Tibial artery (tissue), 4 donors: ENCODE data around the gene PCDHGB5.

Experiments used
- DNase-seq, 2 donors: peaks; one replicate each; pipeline ENCODE4 v3.0.0-alpha.2; 2019
- H3K27ac ChIP-seq, 2 donors: fragments of 200-600 bp; sonication (generic) in 1 of 2; 1 replicate in 1 of 2; 2 replicates in 1 of 2; pipeline ENCODE4 v1.5.1; 2018 to 2019; ENCODE audit warnings: mild to moderate bottlenecking in 1 of 2
- H3K27me3 ChIP-seq, 2 donors: fragments of 200-600 bp; sonication (generic) in 1 of 2; one replicate each; pipeline versions ENCODE4 v1.5.1 to v1.6.0; 2016 to 2019
- H3K36me3 ChIP-seq, 3 donors: fragments of 200-600 bp; sonication (generic) in 2 of 3; one replicate each; pipeline ENCODE4 v1.5.1; 2016 to 2019; ENCODE audit warnings: mild to moderate bottlenecking in 2 of 3
- H3K4me1 ChIP-seq, 4 donors: fragments of 200-600 bp; sonication (generic) in 2 of 4; 1 replicate in 3 of 4; 2 replicates in 1 of 4; pipeline ENCODE4 v1.5.1; 2016 to 2019
- H3K4me3 ChIP-seq, 2 donors: fragments of 200-600 bp; sonication (generic) in 1 of 2; 1 replicate in 1 of 2; 2 replicates in 1 of 2; pipeline ENCODE4 v1.5.1; 2018 to 2019; ENCODE audit warnings: mild to moderate bottlenecking in 2 of 2
- H3K9me3 ChIP-seq, 3 donors: fragments of 200-600 bp; sonication (generic) in 1 of 3; one replicate each; pipeline ENCODE4 v1.5.1; 2016 to 2019
- intact Hi-C: fragments of 100-400 bp; cut with DNase I; formaldehyde crosslinking; loops from one replicate; pipeline ENCODE4 v1.15.0; 2023; ENCODE audit warnings: low total_unique reads
- TF ChIP-seq, protein P1 (sequence below), 2 experiments: fragments of 200-600 bp in 1 of 2; fragments of 450-650 bp in 1 of 2; IDR thresholded peaks; one replicate each; pipeline ENCODE4 v1.5.1; 2017 to 2019; ENCODE audit warnings: antibody characterized with exemption in 2 of 2, mild to moderate bottlenecking in 1 of 2, moderate library complexity in 1 of 2

Gene PCDHGB5

DNA sequence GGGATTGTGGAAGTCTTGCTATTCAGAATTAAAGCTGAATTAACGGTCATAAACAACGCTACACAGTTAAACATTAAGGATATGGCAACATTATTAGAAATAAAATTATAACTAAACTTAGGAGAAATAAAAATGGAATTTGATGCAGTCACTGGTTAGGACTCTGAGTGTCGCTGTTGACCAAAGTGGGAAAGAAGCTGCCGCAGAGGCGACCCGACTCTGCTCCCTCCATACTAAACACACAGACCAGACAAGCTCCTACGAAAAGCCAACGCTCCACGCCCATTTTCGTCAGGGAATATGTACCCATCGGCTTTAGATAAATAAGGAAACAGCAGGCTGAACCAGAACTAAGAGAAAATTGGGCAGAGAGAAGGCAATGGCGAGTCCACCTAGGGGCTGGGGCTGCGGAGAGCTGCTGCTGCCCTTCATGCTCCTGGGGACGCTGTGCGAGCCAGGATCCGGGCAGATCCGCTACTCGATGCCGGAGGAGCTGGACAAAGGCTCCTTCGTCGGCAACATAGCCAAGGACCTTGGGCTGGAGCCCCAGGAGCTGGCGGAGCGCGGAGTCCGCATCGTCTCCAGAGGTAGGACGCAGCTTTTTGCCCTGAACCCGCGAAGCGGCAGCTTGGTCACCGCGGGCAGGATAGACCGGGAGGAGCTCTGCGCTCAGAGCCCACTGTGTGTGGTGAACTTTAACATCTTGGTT is 33.6 kb upstream of the PCDHGB5 start, which contains the start of gene PCDHGA5:
Gene PCDHGA5, plus strand, starts transcription at position 211 of the 709 bp plus-strand sequence. Its CDS starts 169 bp downstream, at position 380.
- no peak within 1 kb of the TSS for H3K27ac ChIP-seq
- H3K27me3 ChIP-seq = peaks cover 0 to 3% of the 10 kb centered on the region in 2 donors
- peak within 1 kb of the TSS; percentile 14 to 29 for H3K4me3 ChIP-seq
- TF ChIP-seq, protein P1, sequence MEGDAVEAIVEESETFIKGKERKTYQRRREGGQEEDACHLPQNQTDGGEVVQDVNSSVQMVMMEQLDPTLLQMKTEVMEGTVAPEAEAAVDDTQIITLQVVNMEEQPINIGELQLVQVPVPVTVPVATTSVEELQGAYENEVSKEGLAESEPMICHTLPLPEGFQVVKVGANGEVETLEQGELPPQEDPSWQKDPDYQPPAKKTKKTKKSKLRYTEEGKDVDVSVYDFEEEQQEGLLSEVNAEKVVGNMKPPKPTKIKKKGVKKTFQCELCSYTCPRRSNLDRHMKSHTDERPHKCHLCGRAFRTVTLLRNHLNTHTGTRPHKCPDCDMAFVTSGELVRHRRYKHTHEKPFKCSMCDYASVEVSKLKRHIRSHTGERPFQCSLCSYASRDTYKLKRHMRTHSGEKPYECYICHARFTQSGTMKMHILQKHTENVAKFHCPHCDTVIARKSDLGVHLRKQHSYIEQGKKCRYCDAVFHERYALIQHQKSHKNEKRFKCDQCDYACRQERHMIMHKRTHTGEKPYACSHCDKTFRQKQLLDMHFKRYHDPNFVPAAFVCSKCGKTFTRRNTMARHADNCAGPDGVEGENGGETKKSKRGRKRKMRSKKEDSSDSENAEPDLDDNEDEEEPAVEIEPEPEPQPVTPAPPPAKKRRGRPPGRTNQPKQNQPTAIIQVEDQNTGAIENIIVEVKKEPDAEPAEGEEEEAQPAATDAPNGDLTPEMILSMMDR (IDR thresholded peaks at IDR 0.05) = no peak
- peaks cover 0 to 34% (median 34%) of the 10 kb centered on the region in 3 donors for H3K36me3 ChIP-seq
- H3K9me3 ChIP-seq = peaks cover 21 to 98% (median 84%) of the 10 kb centered on the region in 3 donors
- intact Hi-C loops = no loop called here
- no peaks in the 10 kb centered on the region for H3K4me1 ChIP-seq
- DNase-seq = no peak

DNA sequence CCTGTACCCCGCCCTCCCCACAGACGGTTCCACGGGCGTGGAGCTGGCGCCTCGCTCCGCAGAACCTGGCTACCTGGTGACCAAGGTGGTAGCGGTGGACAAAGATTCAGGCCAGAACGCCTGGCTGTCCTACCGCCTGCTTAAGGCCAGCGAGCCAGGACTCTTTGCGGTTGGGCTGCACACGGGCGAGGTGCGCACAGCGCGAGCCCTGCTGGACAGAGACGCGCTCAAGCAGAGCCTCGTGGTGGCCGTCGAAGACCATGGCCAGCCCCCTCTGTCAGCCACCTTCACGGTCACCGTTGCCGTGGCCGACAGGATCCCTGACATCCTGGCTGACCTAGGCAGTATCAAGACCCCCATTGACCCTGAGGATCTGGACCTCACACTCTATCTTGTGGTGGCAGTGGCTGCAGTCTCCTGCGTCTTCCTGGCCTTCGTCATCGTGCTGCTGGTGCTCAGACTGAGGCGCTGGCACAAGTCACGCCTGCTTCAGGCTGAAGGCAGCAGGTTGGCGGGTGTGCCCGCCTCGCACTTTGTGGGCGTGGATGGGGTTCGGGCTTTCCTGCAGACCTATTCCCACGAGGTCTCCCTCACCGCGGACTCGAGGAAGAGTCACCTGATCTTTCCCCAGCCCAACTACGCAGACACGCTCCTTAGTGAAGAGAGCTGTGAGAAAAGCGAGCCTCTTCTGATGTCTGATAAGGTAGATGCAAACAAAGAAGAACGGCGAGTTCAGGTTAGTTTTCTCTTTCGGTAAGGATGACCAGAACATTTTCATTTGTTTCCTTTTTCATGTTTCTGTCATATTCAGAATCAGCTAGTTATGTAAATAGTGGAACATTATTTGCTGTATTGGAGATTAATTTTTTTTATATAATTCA is 31.5 kb upstream of the PCDHGB5 start:
- intact Hi-C loops = no loop called here
- no peak for DNase-seq

DNA sequence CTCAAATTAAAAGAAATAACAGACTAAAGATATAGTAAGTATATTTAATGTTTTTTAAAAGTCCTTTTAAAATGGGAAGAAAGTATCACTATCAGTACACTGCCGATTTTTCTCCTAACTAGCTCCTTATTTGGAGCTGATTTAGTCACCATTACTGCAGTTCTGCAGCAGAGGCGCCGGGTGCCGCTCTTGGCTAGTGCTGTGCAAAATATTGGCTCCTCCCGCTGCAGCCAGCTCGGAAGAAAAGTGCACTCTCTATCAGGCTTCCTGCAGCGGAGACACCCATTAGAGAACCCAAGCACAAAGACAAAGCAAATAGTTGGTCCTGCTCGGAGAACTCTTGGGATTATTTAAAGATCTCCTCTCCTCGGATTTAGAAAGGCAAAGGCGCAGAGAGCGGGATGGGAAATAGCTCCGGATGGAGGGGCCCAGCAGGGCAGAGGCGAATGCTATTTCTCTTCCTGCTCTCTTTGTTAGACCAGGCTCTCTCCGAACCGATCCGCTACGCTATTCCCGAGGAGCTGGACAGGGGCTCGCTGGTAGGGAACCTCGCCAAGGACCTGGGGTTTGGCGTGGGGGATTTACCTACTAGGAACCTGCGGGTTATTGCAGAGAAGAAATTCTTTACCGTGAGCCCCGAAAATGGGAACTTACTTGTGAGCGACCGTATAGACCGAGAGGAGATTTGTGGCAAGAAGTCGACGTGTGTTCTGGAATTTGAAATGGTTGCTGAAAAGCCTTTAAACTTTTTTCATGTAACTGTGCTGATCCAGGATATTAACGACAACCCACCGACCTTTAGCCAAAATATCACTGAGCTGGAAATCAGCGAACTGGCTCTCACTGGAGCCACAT is 27.5 kb upstream of the PCDHGB5 start, which contains the start of gene PCDHGB3:
Gene PCDHGB3, plus strand, starts transcription at position 249 of the 855 bp plus-strand sequence. Its CDS starts 153 bp downstream, at position 402.
- Histone ChIP-seq H3K36me3 (peaks cover 0 to 67% (median 41%) of the 10 kb centered on the region in 3 donors), H3K4me3 (peak within 1 kb of the TSS; percentile 28 to 35), H3K9me3 (peaks cover 17 to 99% (median 89%) of the 10 kb centered on the region in 3 donors), H3K4me1 (no peaks in the 10 kb centered on the region), H3K27ac (no peak within 1 kb of the TSS), H3K27me3 (no peaks in the 10 kb centered on the region)
- intact Hi-C loops = no loop called here
- TF ChIP-seq, protein P1 (IDR thresholded peaks at IDR 0.05) = peak in 1 of 2 experiments; percentile 28
- peak in 1 of 2 donors; percentile 37 for DNase-seq

More for the DNA sequence above, 31.5 kb upstream of the PCDHGB5 start:
- TF ChIP-seq, protein P1 (IDR thresholded peaks at IDR 0.05) = no peak
- Histone ChIP-seq H3K36me3 (peaks cover 0 to 46% (median 37%) of the 10 kb centered on the region in 3 donors), H3K27me3 (peaks cover 0 to 3% of the 10 kb centered on the region in 2 donors), H3K4me3 (no peak overlapping the region), H3K9me3 (peaks cover 21 to 98% (median 87%) of the 10 kb centered on the region in 3 donors), H3K27ac (no peak overlapping the region), H3K4me1 (no peaks in the 10 kb centered on the region)

DNA sequence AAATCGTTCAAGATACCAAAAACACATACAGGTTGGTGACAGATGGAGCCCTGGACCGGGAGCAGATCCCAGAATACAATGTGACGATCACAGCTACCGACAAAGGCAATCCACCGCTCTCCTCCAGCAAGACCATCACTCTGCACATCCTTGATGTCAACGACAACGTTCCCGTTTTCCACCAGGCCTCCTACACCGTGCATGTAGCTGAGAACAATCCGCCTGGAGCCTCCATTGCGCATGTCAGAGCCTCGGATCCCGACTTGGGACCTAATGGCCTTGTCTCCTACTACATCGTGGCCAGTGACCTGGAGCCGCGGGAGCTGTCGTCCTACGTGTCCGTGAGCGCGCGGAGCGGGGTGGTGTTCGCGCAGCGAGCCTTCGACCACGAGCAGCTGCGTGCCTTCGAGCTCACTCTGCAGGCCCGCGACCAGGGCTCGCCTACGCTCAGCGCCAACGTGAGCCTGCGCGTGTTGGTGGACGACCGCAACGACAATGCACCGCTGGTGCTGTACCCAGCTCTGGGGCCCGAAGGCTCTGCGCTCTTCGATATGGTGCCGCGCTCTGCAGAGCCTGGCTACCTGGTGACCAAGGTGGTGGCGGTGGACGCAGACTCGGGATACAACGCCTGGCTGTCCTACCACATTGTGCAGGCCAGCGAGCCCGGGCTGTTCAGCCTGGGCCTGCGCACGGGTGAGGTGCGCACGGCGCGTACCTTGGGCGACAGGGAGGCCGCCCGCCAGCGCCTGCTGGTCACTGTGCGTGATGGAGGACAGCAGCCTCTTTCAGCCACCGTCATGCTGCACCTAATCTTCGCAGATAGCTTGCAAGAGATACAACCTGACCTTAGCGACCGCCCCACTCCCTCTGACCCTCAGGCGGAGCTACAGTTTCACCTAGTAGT is 25.9 kb upstream of the PCDHGB5 start:
- TF ChIP-seq, protein P1 (IDR thresholded peaks at IDR 0.05) = no peak
- Histone ChIP-seq H3K27ac (no peak overlapping the region), H3K36me3 (peaks cover 0 to 57% (median 53%) of the 10 kb centered on the region in 3 donors), H3K9me3 (peaks cover 6 to 99% (median 90%) of the 10 kb centered on the region in 3 donors), H3K4me1 (no peaks in the 10 kb centered on the region), H3K27me3 (no peaks in the 10 kb centered on the region), H3K4me3 (no peak overlapping the region)
- intact Hi-C loops = no loop called here
- DNase-seq = no peak
